Ovary (tissue), 9 donors: ENCODE results near the gene SDF4. TPM values are rescaled to one million over a fixed set of nuclear protein-coding genes. Genes with fewer than 3 reads are reported as not detected.
A peak's percentile ranks its signal among the peaks of the same experiment; 100 is the strongest.

ENCODE experiments used
- DNase-seq, 5 donors: peaks; one replicate each; pipeline ENCODE4 v3.0.0-alpha.2; 2019 to 2020
- H3K27ac ChIP-seq, 2 donors: fragments of 200-600 bp; one replicate each; pipeline versions ENCODE4 v1.5.1 to v1.8.0; 2019 to 2022
- H3K27me3 ChIP-seq: fragments of 200-600 bp; one replicate; pipeline ENCODE4 v1.8.0; 2022
- H3K36me3 ChIP-seq: fragments of 200-600 bp; sonication (generic); one replicate; pipeline ENCODE4 v1.5.1; 2019
- H3K4me1 ChIP-seq: one replicate; pipeline ENCODE4 v1.8.1; 2013; ENCODE audit warnings: mild to moderate bottlenecking, moderate library complexity; ENCODE audit not compliant: insufficient read depth
- H3K4me3 ChIP-seq: fragments of 200-600 bp; sonication (generic); one replicate; pipeline ENCODE4 v1.5.1; 2017
- H3K9me3 ChIP-seq, 2 donors: fragments of 200-600 bp in 1 of 2; sonication (generic) in 1 of 2; one replicate each; pipeline versions ENCODE4 v1.5.1 to v1.8.1; 2013 to 2019; ENCODE audit warnings: mild to moderate bottlenecking in 1 of 2, moderate library complexity in 1 of 2
- EP300 ChIP-seq: sonication (generic); formaldehyde crosslinking; IDR thresholded peaks from one replicate; pipeline ENCODE4 v1.6.1; 2017; ENCODE audit warnings: antibody characterized with exemption
- POLR2A ChIP-seq: fragments of 450-650 bp; IDR thresholded peaks from one replicate; pipeline ENCODE4 v1.6.1; 2017; ENCODE audit warnings: antibody characterized with exemption, mild to moderate bottlenecking, moderate library complexity
- WGBS, 3 donors: extraction: QIAGEN DNeasy Blood & Tissue Kit in 1 of 3; methylation state at CpG; one replicate each; pipeline versions ENCODE4 v1.1.5 to v1.1.7; 2013 to 2017; 5-methylcytosine and 5-hydroxymethylcytosine counted together
- intact Hi-C, 4 donors: fragments of 100-400 bp; cut with DNase I; formaldehyde crosslinking; loops; one replicate each; pipeline versions ENCODE4 v1.11.0 to v1.15.1; 2022 to 2023
- polyA plus RNA-seq, 2 donors: library from polyadenylated mRNA; stranded (reverse); fragments of 200-250 nt in 1 of 2; fragments of 350-450 nt in 1 of 2; fragmentation: Illumina TruSeq in 1 of 2; extraction: RNeasy Lipid Tissue Mini Kit (QIAGEN cat#74804) in 1 of 2; gene quantifications; one replicate each; pipeline ENCODE4 v1.2.3, GENCODE V29; 2013 to 2014
- total RNA-seq, 7 donors: library from RNA; depleted of rRNA in 2 of 7; stranded (reverse); fragments of >200 nt in 2 of 7; fragmentation: NEBNext Ultra II Directional in 3 of 7; extraction: Animal tissue kit (Norgen Biotek cat#: 25700) in 3 of 7; gene quantifications; one replicate each; pipeline versions ENCODE4 v1.1.0 to v1.2.4, GENCODE V29; 2016 to 2023
- TF ChIP-seq, protein P1 (sequence below), 3 donors: fragments of 450-650 bp in 2 of 3; fragments of 200-600 bp in 1 of 3; IDR thresholded peaks; one replicate each; pipeline versions ENCODE4 v1.5.1 to v1.8.0; 2016 to 2022; ENCODE audit warnings: antibody characterized with exemption in 3 of 3, mild to moderate bottlenecking in 1 of 3
- donor health status: DM: no; HTN: no; CAD: no; lungs with moderate emphysema.
- donor health status: DM: no; HTN: no; CAD: no.
- donor health status: Bipolar disorder and iron deficiency.
- donor health status: DM: yes; HTN: yes; CAD: no.
- donor health status: DM: no; HTN: no; CAD: no.
- donor health status: DM: yes; HTN: yes; CAD: no.

SDF4 gene
- total and polyA plus RNA-seq, 9 donors: 32.5 to 145 (median 116) TPM

- peak in 2 of 5 donors; percentile 51 to 54 for DNase-seq
- TF ChIP-seq EP300: no peak
- TF ChIP-seq, protein P1, sequence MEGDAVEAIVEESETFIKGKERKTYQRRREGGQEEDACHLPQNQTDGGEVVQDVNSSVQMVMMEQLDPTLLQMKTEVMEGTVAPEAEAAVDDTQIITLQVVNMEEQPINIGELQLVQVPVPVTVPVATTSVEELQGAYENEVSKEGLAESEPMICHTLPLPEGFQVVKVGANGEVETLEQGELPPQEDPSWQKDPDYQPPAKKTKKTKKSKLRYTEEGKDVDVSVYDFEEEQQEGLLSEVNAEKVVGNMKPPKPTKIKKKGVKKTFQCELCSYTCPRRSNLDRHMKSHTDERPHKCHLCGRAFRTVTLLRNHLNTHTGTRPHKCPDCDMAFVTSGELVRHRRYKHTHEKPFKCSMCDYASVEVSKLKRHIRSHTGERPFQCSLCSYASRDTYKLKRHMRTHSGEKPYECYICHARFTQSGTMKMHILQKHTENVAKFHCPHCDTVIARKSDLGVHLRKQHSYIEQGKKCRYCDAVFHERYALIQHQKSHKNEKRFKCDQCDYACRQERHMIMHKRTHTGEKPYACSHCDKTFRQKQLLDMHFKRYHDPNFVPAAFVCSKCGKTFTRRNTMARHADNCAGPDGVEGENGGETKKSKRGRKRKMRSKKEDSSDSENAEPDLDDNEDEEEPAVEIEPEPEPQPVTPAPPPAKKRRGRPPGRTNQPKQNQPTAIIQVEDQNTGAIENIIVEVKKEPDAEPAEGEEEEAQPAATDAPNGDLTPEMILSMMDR (IDR thresholded peaks at IDR 0.05): no peak
- TF ChIP-seq POLR2A: no peak
- Histone ChIP-seq H3K9me3 (no peaks in the 10 kb centered on the region), H3K27me3 (no peaks in the 10 kb centered on the region), H3K4me1 (peaks cover 28% of the 10 kb centered on the region), H3K27ac (peak overlapping the region; percentile 25 to 50), H3K36me3 (no peaks in the 10 kb centered on the region), H3K4me3 (peak overlapping the region; percentile 82)
- WGBS, 3 donors: 0 to 1% (median 0%) methylated on average over 15 to 31 of the region's 31 CpGs
- intact Hi-C loops: loop anchor here in 1 of 4 donors (1.0 kb wide), 1 partner anchor 76 kb away; the partner anchor contains the start of gene DVL1
These were observed 41.4 kb upstream of the SDF4 start for GRCh38 chr1:1273209-1273511.

GRCh38 chr1:1272341-1273208 lies 40.8 kb upstream of the SDF4 start:
- no peaks in the 10 kb centered on the region for H3K36me3 ChIP-seq
- H3K4me3 ChIP-seq: peak overlapping the region; percentile 82
- H3K4me1 ChIP-seq: peaks cover 28% of the 10 kb centered on the region
- H3K9me3 ChIP-seq: no peaks in the 10 kb centered on the region
- no peak overlapping the region for H3K27ac ChIP-seq
- DNase-seq: peak in 2 of 5 donors; percentile 39
- TF ChIP-seq EP300: no peak
- no peak for TF ChIP-seq POLR2A
- TF ChIP-seq, protein P1 (IDR thresholded peaks at IDR 0.05): no peak
- intact Hi-C loops: loop anchor here in 1 of 4 donors (1.0 kb wide), 1 partner anchor 77 kb away; the partner anchor contains the start of gene DVL1
- 24 to 42% (median 27%) methylated on average over 40 to 43 of the region's 43 CpGs for WGBS, 3 donors
- H3K27me3 ChIP-seq: no peaks in the 10 kb centered on the region

DNA sequence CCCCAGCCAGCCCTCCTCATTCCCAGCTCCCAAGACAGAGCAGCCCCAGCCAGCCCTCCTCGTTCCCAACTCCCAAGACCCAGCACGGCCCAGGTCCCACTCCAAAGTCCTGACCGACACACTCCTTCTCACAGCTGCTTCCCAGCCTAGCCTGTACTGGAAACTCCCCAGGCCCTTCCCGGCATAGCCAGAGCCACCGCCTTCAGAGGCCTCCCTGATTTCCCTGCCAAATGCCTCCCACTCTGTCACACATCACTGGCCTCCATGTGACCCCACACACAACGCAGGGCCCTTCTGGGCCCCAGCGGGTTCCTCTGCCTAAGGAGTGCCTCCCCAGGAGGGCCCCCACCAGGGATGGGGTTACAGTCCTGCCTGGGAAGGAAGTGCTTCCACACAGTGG lies 39.0 kb upstream of the SDF4 start:
- TF ChIP-seq POLR2A (no peak), EP300 (no peak)
- TF ChIP-seq, protein P1 (IDR thresholded peaks at IDR 0.05): no peak
- H3K27me3 ChIP-seq: no peaks in the 10 kb centered on the region
- 71 to 73% (median 72%) methylated on average over 7 of the region's 7 CpGs for WGBS, 3 donors
- intact Hi-C loops: no loop called here
- peaks cover 28% of the 10 kb centered on the region for H3K4me1 ChIP-seq
- no peak overlapping the region for H3K4me3 ChIP-seq
- H3K27ac ChIP-seq: no peak overlapping the region
- peak in 1 of 5 donors; percentile 31 for DNase-seq
- H3K36me3 ChIP-seq: no peaks in the 10 kb centered on the region
- no peaks in the 10 kb centered on the region for H3K9me3 ChIP-seq

GRCh38 chr1:1268284-1268682 lies 36.5 kb upstream of the SDF4 start:
- no peaks in the 10 kb centered on the region for H3K36me3 ChIP-seq

More at GRCh38 chr1:1268284-1268682, 36.5 kb upstream of the SDF4 start:
- H3K27me3 ChIP-seq: no peaks in the 10 kb centered on the region
- H3K9me3 ChIP-seq: no peaks in the 10 kb centered on the region
- no peak overlapping the region for H3K4me3 ChIP-seq
- peak in 1 of 5 donors; percentile 32 for DNase-seq
- H3K4me1 ChIP-seq: peaks cover 22% of the 10 kb centered on the region
- intact Hi-C loops: no loop called here
- H3K27ac ChIP-seq: no peak overlapping the region
- TF ChIP-seq EP300 (no peak), POLR2A (no peak)
- TF ChIP-seq, protein P1 (IDR thresholded peaks at IDR 0.05): no peak
- WGBS, 3 donors: 89 to 91% (median 90%) methylated on average over 13 of the region's 13 CpGs
